GM12874 (cell line): ENCODE data around the gene DPY19L3.

Experiments used
- TF ChIP-seq, protein P1 (sequence below): IDR thresholded peaks from 2 replicates; pipeline ENCODE4 v1.5.1; 2011; ENCODE audit warnings: low read depth, mild to moderate bottlenecking, control low read depth, low read length, moderate library complexity; ENCODE audit not compliant: insufficient read depth

The DPY19L3 gene

GRCh38 chr19:32415246-32415645 is 9.7 kb downstream of the DPY19L3 start:
- TF ChIP-seq, protein P1, sequence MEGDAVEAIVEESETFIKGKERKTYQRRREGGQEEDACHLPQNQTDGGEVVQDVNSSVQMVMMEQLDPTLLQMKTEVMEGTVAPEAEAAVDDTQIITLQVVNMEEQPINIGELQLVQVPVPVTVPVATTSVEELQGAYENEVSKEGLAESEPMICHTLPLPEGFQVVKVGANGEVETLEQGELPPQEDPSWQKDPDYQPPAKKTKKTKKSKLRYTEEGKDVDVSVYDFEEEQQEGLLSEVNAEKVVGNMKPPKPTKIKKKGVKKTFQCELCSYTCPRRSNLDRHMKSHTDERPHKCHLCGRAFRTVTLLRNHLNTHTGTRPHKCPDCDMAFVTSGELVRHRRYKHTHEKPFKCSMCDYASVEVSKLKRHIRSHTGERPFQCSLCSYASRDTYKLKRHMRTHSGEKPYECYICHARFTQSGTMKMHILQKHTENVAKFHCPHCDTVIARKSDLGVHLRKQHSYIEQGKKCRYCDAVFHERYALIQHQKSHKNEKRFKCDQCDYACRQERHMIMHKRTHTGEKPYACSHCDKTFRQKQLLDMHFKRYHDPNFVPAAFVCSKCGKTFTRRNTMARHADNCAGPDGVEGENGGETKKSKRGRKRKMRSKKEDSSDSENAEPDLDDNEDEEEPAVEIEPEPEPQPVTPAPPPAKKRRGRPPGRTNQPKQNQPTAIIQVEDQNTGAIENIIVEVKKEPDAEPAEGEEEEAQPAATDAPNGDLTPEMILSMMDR: no peak

DNA sequence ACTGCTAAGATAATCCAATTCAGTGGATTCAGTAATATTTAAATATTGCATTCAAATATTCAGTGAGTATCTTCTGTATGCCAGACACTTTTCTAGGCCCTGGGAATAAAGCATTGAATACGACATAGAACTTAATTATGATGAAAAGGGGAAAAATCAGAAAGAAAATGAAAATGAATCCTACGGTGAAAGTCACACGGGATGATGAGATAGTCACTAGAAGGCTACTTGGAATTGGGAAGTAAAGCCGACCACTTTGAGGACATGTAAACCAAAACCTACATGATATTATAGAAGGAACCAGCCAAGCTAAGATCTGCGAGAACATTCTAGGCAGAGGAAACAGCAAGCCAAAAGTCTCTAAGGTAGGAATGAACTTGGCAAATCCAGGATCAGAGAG is 10.1 kb downstream of the DPY19L3 start:
- TF ChIP-seq, protein P1: no peak

- TF ChIP-seq, protein P1: no peak
These were observed 11.3 kb downstream of the DPY19L3 start for GRCh38 chr19:32416749-32417456.

GRCh38 chr19:32418155-32418554 is 12.6 kb downstream of the DPY19L3 start:
- TF ChIP-seq, protein P1: no peak

DNA sequence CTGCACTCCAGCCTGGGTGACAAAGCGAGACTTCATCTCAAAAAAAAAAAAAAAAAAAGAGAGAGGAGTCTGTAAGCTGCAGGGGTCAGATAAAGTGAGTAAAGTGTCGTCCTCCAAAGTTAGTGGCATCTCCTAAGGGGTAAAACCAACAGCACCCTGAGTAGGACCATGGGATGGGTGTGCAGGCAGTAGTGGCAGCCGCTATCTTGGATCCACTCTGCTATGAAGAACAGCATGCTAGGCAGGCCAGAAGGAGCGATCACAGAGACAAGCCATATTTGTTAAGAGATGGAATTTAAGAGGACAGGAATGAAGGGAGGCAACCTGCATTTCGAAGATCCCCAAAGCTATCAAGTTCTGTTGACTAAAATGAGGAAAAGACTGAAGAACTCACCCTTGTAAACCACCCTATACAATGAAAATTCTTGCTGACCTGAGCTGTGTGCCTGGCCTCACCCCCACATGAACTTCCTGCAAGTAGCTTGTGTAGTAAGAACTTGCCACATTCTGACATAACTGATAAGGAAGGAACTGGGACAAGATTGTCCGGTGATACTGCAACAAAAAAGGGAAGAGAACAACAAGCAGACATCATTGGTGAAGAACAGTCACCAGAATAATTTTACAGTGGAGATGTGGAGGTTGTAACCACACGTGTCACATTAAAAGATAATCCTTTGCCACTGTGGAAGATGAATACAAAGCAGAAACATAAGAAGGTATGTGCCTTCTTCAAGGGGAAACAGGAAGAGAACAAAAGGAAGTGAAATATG is 16.2 kb downstream of the DPY19L3 start:
- TF ChIP-seq, protein P1: no peak

DNA sequence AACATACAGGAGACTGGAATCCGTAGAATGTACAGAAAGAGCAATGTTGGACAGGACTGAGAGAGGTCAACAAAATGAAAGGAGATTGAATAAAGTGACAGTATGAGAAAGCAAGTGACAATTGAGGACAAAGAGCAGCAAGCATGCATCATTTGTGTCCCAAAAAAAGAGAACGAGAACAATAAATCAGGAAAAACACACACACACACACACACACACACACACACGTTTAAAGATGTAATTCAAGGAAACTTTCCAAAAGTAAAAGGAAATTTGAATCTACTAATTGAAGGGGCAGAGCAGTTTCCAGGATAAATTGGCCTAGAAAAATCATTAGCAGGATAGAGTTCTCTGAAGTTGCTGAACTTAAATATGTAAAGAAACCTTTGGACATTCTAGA is 16.9 kb downstream of the DPY19L3 start:
- TF ChIP-seq, protein P1: no peak

GRCh38 chr19:32427536-32427935 is 22.0 kb downstream of the DPY19L3 start:
- TF ChIP-seq, protein P1: no peak
